Measurements from ENCODE around the gene BCLAF3.

GRCh38 chrX:19964017-19964710 is 26.7 kb downstream of the BCLAF3 start:
- TF ChIP-seq CTCF (IDR thresholded peaks at IDR 0.05), result no peak
- no peak for TF ChIP-seq EZH2 (IDR thresholded peaks at IDR 0.05; ENCODE audit: borderline replicate concordance, insufficient read depth, low read depth, low read length, poor library complexity, severe bottlenecking)
